HG02840 (cell line): ENCODE results near the gene SEC16B.

Experiments used
- ATAC-seq: cut with Tn5 transposase; IDR thresholded peaks from one replicate; pipeline ENCODE4 v1.9.1; 2021; ENCODE audit warnings: mild to moderate bottlenecking, moderate library complexity, moderate number of reproducible peaks; ENCODE audit not compliant: unreplicated experiment, low FRiP score

The SEC16B gene

GRCh38 chr1:177913762-177914540, 55.9 kb downstream of the SEC16B start:
- no peak for ATAC-seq

- no peak for ATAC-seq
Observed at GRCh38 chr1:177912991-177913390, 56.9 kb downstream of the SEC16B start.

GRCh38 chr1:177909416-177909815, 60.4 kb downstream of the SEC16B start:
- ATAC-seq = no peak

- ATAC-seq = no peak
Observed at GRCh38 chr1:177907000-177907399, 62.9 kb downstream of the SEC16B start.

GRCh38 chr1:177905686-177906085, 64.2 kb downstream of the SEC16B start:
- ATAC-seq = no peak

- no peak for ATAC-seq
Observed at GRCh38 chr1:177902266-177902665, 67.6 kb downstream of the SEC16B start.

- ATAC-seq = no peak
Observed at GRCh38 chr1:177897998-177898654, 71.7 kb downstream of the SEC16B start.

GRCh38 chr1:177897281-177897997, 72.4 kb downstream of the SEC16B start:
- ATAC-seq = no peak
